IMR-90 (cell line): Measurements from ENCODE around the gene NIPAL1. TPM values are rescaled to one million over a fixed set of nuclear protein-coding genes. Genes with fewer than 3 reads are reported as not detected.

Experiments
- ATAC-seq: fragments of 200-7000 bp; cut with Tn5 transposase; 2 replicates; pipeline ENCODE4 v1.9.1; 2020; ENCODE audit warnings: low read depth, mild to moderate bottlenecking, moderate library complexity
- BruUV-seq: library from RNA; stranded (reverse); fragments of 400-500 nt; replicated peaks from 2 replicates; lab custom pipeline; 2021; lab: Mats Ljungman, UMichigan
- CTCF ChIA-PET: fragments of 300-600 bp; formaldehyde crosslinking; extraction: SDS; loops from one replicate; lab custom pipeline; 2021; ENCODE audit warnings: antibody characterized with exemption; lab: Yijun Ruan, JAX
- POLR2A ChIA-PET: fragments of 300-600 bp; sonication (Branson Sonifier 250); formaldehyde crosslinking; loops from one replicate; lab custom pipeline; 2022; ENCODE audit warnings: antibody characterized with exemption; ENCODE audit not compliant: unreplicated experiment; lab: Charles Lee
- DNase-seq: peaks from one replicate; pipeline ENCODE4 v3.0.0; 2013
- H2AFZ ChIP-seq: replicated peaks from 2 replicates; pipeline ENCODE3; 2013; ENCODE audit warnings: low read length, mild to moderate bottlenecking; ENCODE audit not compliant: poor library complexity
- H2AK5ac ChIP-seq: 2 replicates; pipeline ENCODE4 v1.6.1; 2013; ENCODE audit warnings: low read depth, low read length, inconsistent platforms
- H2AK9ac ChIP-seq: replicated peaks from 2 replicates; pipeline ENCODE3; 2013; ENCODE audit warnings: mild to moderate bottlenecking, low read depth, low read length, moderate library complexity; ENCODE audit not compliant: poor library complexity
- H2BK120ac ChIP-seq: 2 replicates; pipeline ENCODE4 v1.6.1; 2013; ENCODE audit warnings: low read depth, low read length, inconsistent platforms
- H2BK15ac ChIP-seq: 3 replicates; pipeline ENCODE4 v1.6.1; 2013; ENCODE audit warnings: low read depth, low read length, inconsistent platforms
- H2BK20ac ChIP-seq: 2 replicates; pipeline ENCODE4 v1.6.1; 2013; ENCODE audit warnings: low read depth, mild to moderate bottlenecking, inconsistent platforms, low read length, moderate library complexity
- H2BK5ac ChIP-seq: 2 replicates; pipeline ENCODE4 v1.6.1; 2013; ENCODE audit warnings: mild to moderate bottlenecking, low read depth, low read length, inconsistent platforms; ENCODE audit not compliant: poor library complexity, severe bottlenecking
- H3K14ac ChIP-seq: replicated peaks from 2 replicates; pipeline ENCODE4 v1.6.1; 2013; ENCODE audit warnings: low read depth, low read length, inconsistent platforms
- H3K18ac ChIP-seq: 2 replicates; pipeline ENCODE4 v1.6.1; 2013; ENCODE audit warnings: low read depth, low read length, control low read depth
- H3K23ac ChIP-seq: 2 replicates; pipeline ENCODE4 v1.6.1; 2013; ENCODE audit warnings: low read depth, low read length, inconsistent platforms
- H3K27ac ChIP-seq: 2 replicates; pipeline ENCODE4 v1.5.1; 2013; ENCODE audit warnings: mild to moderate bottlenecking, control low read depth, low read length; ENCODE audit not compliant: insufficient read depth
- H3K27me3 ChIP-seq: 2 replicates; pipeline ENCODE4 v1.6.1; 2013; ENCODE audit warnings: low read length; ENCODE audit not compliant: control insufficient read depth, insufficient read depth
- H3K36me3 ChIP-seq: 2 replicates; pipeline ENCODE4 v1.6.1; 2013; ENCODE audit warnings: low read length, mixed read lengths; ENCODE audit not compliant: control insufficient read depth, insufficient read depth
- H3K4ac ChIP-seq: 2 replicates; pipeline ENCODE4 v1.6.1; 2013; ENCODE audit warnings: low read depth, low read length, inconsistent platforms
- H3K4me1 ChIP-seq: 2 replicates; pipeline ENCODE4 v1.6.1; 2013; ENCODE audit warnings: low read length, mixed read lengths; ENCODE audit not compliant: control insufficient read depth, insufficient read depth
- H3K4me2 ChIP-seq: 2 replicates; pipeline ENCODE4 v1.6.1; 2013; ENCODE audit warnings: low read depth, mild to moderate bottlenecking, control low read depth, low read length, moderate library complexity
- H3K4me3 ChIP-seq: 2 replicates; pipeline ENCODE4 v1.5.1; 2013; ENCODE audit warnings: low read depth, mild to moderate bottlenecking, control low read depth, low read length, moderate library complexity; ENCODE audit not compliant: insufficient read depth
- H3K56ac ChIP-seq: 2 replicates; pipeline ENCODE4 v1.6.1; 2013; ENCODE audit warnings: low read length, inconsistent platforms; ENCODE audit not compliant: insufficient read depth; ENCODE audit errors: extremely low read depth
- H3K79me1 ChIP-seq, 2 experiments: 2 replicates each; pipeline ENCODE4 v1.6.1; 2013; ENCODE audit warnings: low read length in 2 of 2, inconsistent platforms in 1 of 2, low read depth in 1 of 2
- H3K9ac ChIP-seq: 2 replicates; pipeline ENCODE4 v1.6.1; 2013; ENCODE audit warnings: low read depth, low read length, control low read depth
- H3K9me1 ChIP-seq: 2 replicates; pipeline ENCODE4 v1.6.1; 2013; ENCODE audit warnings: low read length, inconsistent platforms; ENCODE audit not compliant: insufficient read depth
- H3K9me3 ChIP-seq: 2 replicates; pipeline ENCODE4 v1.6.1; 2013; ENCODE audit warnings: low read length; ENCODE audit not compliant: control insufficient read depth, insufficient read depth
- H4K20me1 ChIP-seq: 2 replicates; pipeline ENCODE4 v1.6.1; 2013; ENCODE audit warnings: low read length, inconsistent platforms; ENCODE audit not compliant: insufficient read depth
- H4K5ac ChIP-seq: 2 replicates; pipeline ENCODE4 v1.6.1; 2013; ENCODE audit warnings: mild to moderate bottlenecking, low read depth, low read length, control low read depth
- H4K8ac ChIP-seq, 2 experiments: 2 replicates each; pipeline ENCODE4 v1.6.1; 2013; ENCODE audit warnings: low read depth in 2 of 2, low read length in 2 of 2, control low read depth in 1 of 2, inconsistent platforms in 1 of 2
- H4K91ac ChIP-seq: 2 replicates; pipeline ENCODE4 v1.6.1; 2013; ENCODE audit warnings: low read depth, low read length, inconsistent platforms; ENCODE audit not compliant: insufficient read depth
- BHLHE40 ChIP-seq: fragments of 150-350 bp; IDR thresholded peaks from 2 replicates; pipeline ENCODE4 v1.6.1; 2016; ENCODE audit warnings: mild to moderate bottlenecking, low read depth, low read length
- CEBPB ChIP-seq: IDR thresholded peaks from 2 replicates; pipeline ENCODE4 v1.6.1; 2012; ENCODE audit warnings: low read depth, low read length, improper control_type of control experiment
- CHD1 ChIP-seq: IDR thresholded peaks from 2 replicates; pipeline ENCODE4 v1.6.1; 2012; ENCODE audit warnings: low read depth, low read length, improper control_type of control experiment
- CTCF ChIP-seq: conservative IDR thresholded peaks from 2 replicates; pipeline ENCODE4 v1.5.1; 2012; ENCODE audit warnings: mild to moderate bottlenecking, low read depth, low read length, improper control_type of control experiment
- ELK1 ChIP-seq: fragments of 150-350 bp; IDR thresholded peaks from 2 replicates; pipeline ENCODE4 v1.6.1; 2016; ENCODE audit warnings: low read depth, mild to moderate bottlenecking, low read length, moderate library complexity, borderline replicate concordance
- FOS ChIP-seq: fragments of 150-350 bp; IDR thresholded peaks from 2 replicates; pipeline ENCODE4 v1.6.1; 2016; ENCODE audit warnings: low read depth, low read length
- MAZ ChIP-seq: IDR thresholded peaks from 2 replicates; pipeline ENCODE4 v1.6.1; 2012; ENCODE audit warnings: low read depth, mild to moderate bottlenecking, low read length, improper control_type of control experiment, moderate library complexity, borderline replicate concordance
- MXI1 ChIP-seq: IDR thresholded peaks from 2 replicates; pipeline ENCODE4 v1.6.1; 2012; ENCODE audit warnings: low read depth, mild to moderate bottlenecking, low read length, moderate library complexity, borderline replicate concordance
- NFE2L2 ChIP-seq: fragments of 150-350 bp; IDR thresholded peaks from 2 replicates; pipeline ENCODE4 v1.6.1; 2016; ENCODE audit warnings: low read depth, mild to moderate bottlenecking, low read length
- POLR2A ChIP-seq: IDR thresholded peaks from 2 replicates; pipeline ENCODE4 v1.6.1; 2012; ENCODE audit warnings: mild to moderate bottlenecking, low read depth, low read length
- RAD21 ChIP-seq: IDR thresholded peaks from 2 replicates; pipeline ENCODE4 v1.6.1; 2012; ENCODE audit warnings: low read length, improper control_type of control experiment
- RCOR1 ChIP-seq: IDR thresholded peaks from 2 replicates; pipeline ENCODE4 v1.6.1; 2012; ENCODE audit warnings: mild to moderate bottlenecking, low read length, improper control_type of control experiment; ENCODE audit not compliant: insufficient replicate concordance
- RFX5 ChIP-seq: IDR thresholded peaks from 2 replicates; pipeline ENCODE4 v1.8.0; 2012; ENCODE audit warnings: low read depth, mild to moderate bottlenecking, low read length, moderate library complexity
- SMC3 ChIP-seq: fragments of 150-350 bp; IDR thresholded peaks from 2 replicates; pipeline ENCODE4 v1.6.1; 2016; ENCODE audit warnings: low read depth, mild to moderate bottlenecking, antibody characterized with exemption, low read length, moderate library complexity
- USF2 ChIP-seq: fragments of 150-350 bp; IDR thresholded peaks from 2 replicates; pipeline ENCODE4 v1.6.1; 2017; ENCODE audit warnings: mild to moderate bottlenecking, antibody characterized with exemption, low read length, low read depth
- WGBS, 2 experiments: methylation state at CpG; one replicate each; pipeline versions ENCODE4 v1.1.5 to v1.1.7; 2013; ENCODE audit warnings: missing lambda C conversion rate in 2 of 2; ENCODE audit not compliant: insufficient read length in 1 of 2; ENCODE audit errors: extremely low coverage in 2 of 2; 5-methylcytosine and 5-hydroxymethylcytosine counted together
- dilution Hi-C: fragments of 300-500 bp; cut with HindIII; formaldehyde crosslinking; loops from one replicate; pipeline ENCODE4 v1.14.3; 2018; ENCODE audit warnings: low sequenced_read_pairs; ENCODE audit not compliant: unreplicated experiment
- in situ Hi-C: fragments of 300-500 bp; cut with MboI; formaldehyde crosslinking; loops from 3 replicates; pipeline ENCODE4 v1.14.3; 2019; ENCODE audit warnings: low sequenced_read_pairs, inconsistent platforms, mixed read lengths
- intact Hi-C: fragments of 100-400 bp; cut with micrococcal nuclease; formaldehyde crosslinking; loops from 2 replicates; pipeline ENCODE4 v1.10.0; 2022
- polyA plus RNA-seq, 3 experiments: library from polyadenylated mRNA; depleted of rRNA; stranded (reverse); fragments of >200 nt; gene quantifications; 2 replicates each; pipeline ENCODE4 v1.2.3, GENCODE V29; 2012; ENCODE audit warnings: low replicate concordance in 1 of 3
- total RNA-seq: library from RNA; depleted of rRNA; stranded (reverse); fragments of >200 nt; gene quantifications from 2 replicates; pipeline ENCODE4 v1.2.3, GENCODE V29; 2012

NIPAL1 gene
- total and polyA plus RNA-seq, 2 of the 4 experiments (the other 2 are of a cell fraction) = 0.89 to 1.1 TPM

GRCh38 chr4:48051078-48051477, 34.5 kb downstream of the NIPAL1 start:
- ATAC-seq = no peak
- Histone ChIP-seq H3K9me3 (no peaks in the 10 kb centered on the region), H2AK5ac (no peak overlapping the region), H4K8ac (no peak overlapping the region), H3K4me2 (no peak overlapping the region), H3K36me3 (no peaks in the 10 kb centered on the region), H3K27me3 (peaks cover 6% of the 10 kb centered on the region), H4K20me1 (no peaks in the 10 kb centered on the region), H3K27ac (no peak overlapping the region), H3K4me3 (no peak overlapping the region), H3K56ac (no peak overlapping the region), H3K23ac (no peak overlapping the region), H2AFZ (no peak overlapping the region), H4K91ac (no peak overlapping the region), H2BK120ac (no peak overlapping the region), H2BK15ac (no peak overlapping the region), H3K4ac (no peak overlapping the region), H3K4me1 (no peaks in the 10 kb centered on the region), H2AK9ac (no peak overlapping the region), H3K79me1 (no peaks in the 10 kb centered on the region), H3K18ac (no peak overlapping the region), H3K9me1 (no peaks in the 10 kb centered on the region), H2BK5ac (no peak overlapping the region), H3K14ac (no peak overlapping the region), H3K9ac (no peak overlapping the region), H2BK20ac (no peak overlapping the region), H4K5ac (no peak overlapping the region)
- dilution Hi-C loops = no loop called here
- BruUV-seq = no TSS peak
- ChIA-PET CTCF (interaction anchor here (1.0 kb wide), 1 partner anchor 10 kb away, joined by 3 read pairs; no protein-coding TSS in a partner anchor), POLR2A (no interaction called here)
- intact Hi-C loops = no loop called here
- TF ChIP-seq SMC3 (no peak), CHD1 (no peak), MXI1 (no peak), FOS (no peak), USF2 (no peak), MAZ (no peak), ELK1 (no peak), RAD21 (no peak), POLR2A (no peak), NFE2L2 (no peak), RCOR1 (no peak), RFX5 (no peak), BHLHE40 (no peak), CEBPB (no peak), CTCF (no peak)
- in situ Hi-C loops = no loop called here
- no CpG with 5 or more reads among the region's 1 CpG for WGBS, 2 experiments
- DNase-seq = no peak
